H9 (cell line): ENCODE measurements around the gene USP3. TPM values are rescaled to one million over a fixed set of nuclear protein-coding genes. Genes with fewer than 3 reads are reported as not detected.
A peak's percentile ranks its signal among the peaks of the same experiment; 100 is the strongest.

ENCODE experiments used
- DNase-seq: peaks from one replicate; pipeline ENCODE4 v3.0.0-alpha.2; 2017
- H2AFZ ChIP-seq: one replicate; pipeline ENCODE4 v1.6.1; 2013; ENCODE audit warnings: mild to moderate bottlenecking, low read length, control low read depth, moderate library complexity
- H2AK5ac ChIP-seq: 2 replicates; pipeline ENCODE4 v1.6.1; 2013; ENCODE audit warnings: low read length, control low read depth, mixed read lengths; ENCODE audit not compliant: insufficient read length
- H2BK120ac ChIP-seq: one replicate; pipeline ENCODE4 v1.6.1; 2013; ENCODE audit warnings: low read depth, mild to moderate bottlenecking, low read length, control low read depth, inconsistent platforms; ENCODE audit not compliant: poor library complexity, severe bottlenecking
- H2BK12ac ChIP-seq: 2 replicates; pipeline ENCODE4 v1.6.1; 2013; ENCODE audit warnings: low read length, control low read depth, mixed read lengths, low read depth; ENCODE audit not compliant: insufficient read length
- H2BK15ac ChIP-seq: 2 replicates; pipeline ENCODE4 v1.6.1; 2013; ENCODE audit warnings: low read depth, low read length, control low read depth
- H2BK20ac ChIP-seq: one replicate; pipeline ENCODE4 v1.6.1; 2013; ENCODE audit warnings: low read depth, mild to moderate bottlenecking, low read length, control low read depth, inconsistent platforms; ENCODE audit not compliant: poor library complexity, severe bottlenecking
- H2BK5ac ChIP-seq: 2 replicates; pipeline ENCODE4 v1.6.1; 2013; ENCODE audit warnings: low read length, control low read depth, mixed read lengths; ENCODE audit not compliant: insufficient read length
- H3K14ac ChIP-seq: 2 replicates; pipeline ENCODE4 v1.6.1; 2013; ENCODE audit warnings: low read length, control low read depth; ENCODE audit not compliant: insufficient read depth
- H3K18ac ChIP-seq: 2 replicates; pipeline ENCODE4 v1.6.1; 2013; ENCODE audit warnings: low read depth, mild to moderate bottlenecking, mixed read lengths, low read length, control low read depth; ENCODE audit not compliant: insufficient read length
- H3K23ac ChIP-seq: 2 replicates; pipeline ENCODE4 v1.6.1; 2013; ENCODE audit warnings: low read length, control low read depth, mixed read lengths, low read depth; ENCODE audit not compliant: insufficient read length
- H3K23me2 ChIP-seq: 2 replicates; pipeline ENCODE4 v1.6.1; 2013; ENCODE audit warnings: low read depth, mild to moderate bottlenecking, mixed read lengths, low read length, control low read depth; ENCODE audit not compliant: insufficient read length, poor library complexity, severe bottlenecking
- H3K27ac ChIP-seq: 2 replicates; pipeline ENCODE4 v1.5.1; 2013; ENCODE audit warnings: low read length, control low read depth, mixed read lengths, low read depth; ENCODE audit not compliant: insufficient read length
- H3K27me3 ChIP-seq: 2 replicates; pipeline ENCODE4 v1.6.1; 2013; ENCODE audit warnings: low read length, control low read depth, inconsistent platforms; ENCODE audit not compliant: insufficient read depth
- H3K4ac ChIP-seq: 2 replicates; pipeline ENCODE4 v1.6.1; 2013; ENCODE audit warnings: low read depth, mild to moderate bottlenecking, control low read depth, inconsistent platforms, low read length, moderate library complexity
- H3K4me1 ChIP-seq: 2 replicates; pipeline ENCODE4 v1.6.1; 2013; ENCODE audit warnings: low read length, control low read depth, inconsistent platforms; ENCODE audit not compliant: insufficient read depth
- H3K4me2 ChIP-seq: 2 replicates; pipeline ENCODE4 v1.6.1; 2013; ENCODE audit warnings: low read length, control low read depth, mixed read lengths; ENCODE audit not compliant: insufficient read length, insufficient read depth
- H3K56ac ChIP-seq: 2 replicates; pipeline ENCODE4 v1.6.1; 2013; ENCODE audit warnings: low read depth, mild to moderate bottlenecking, mixed read lengths, low read length, control low read depth; ENCODE audit not compliant: insufficient read length
- H3K79me1 ChIP-seq: 2 replicates; pipeline ENCODE4 v1.6.1; 2013; ENCODE audit warnings: low read depth, mild to moderate bottlenecking, moderate library complexity, low read length, control low read depth, inconsistent platforms; ENCODE audit not compliant: insufficient read depth, poor library complexity, severe bottlenecking
- H3K79me2 ChIP-seq: 2 replicates; pipeline ENCODE4 v1.6.1; 2013; ENCODE audit warnings: low read length, control low read depth, inconsistent platforms; ENCODE audit not compliant: insufficient read depth
- H3K9ac ChIP-seq: 2 replicates; pipeline ENCODE4 v1.6.1; 2013; ENCODE audit warnings: low read length, control low read depth, mixed read lengths; ENCODE audit not compliant: insufficient read length; ENCODE audit errors: extremely low read depth
- H3K9me3 ChIP-seq: one replicate; pipeline ENCODE4 v1.6.1; 2013; ENCODE audit warnings: low read depth, low read length, inconsistent platforms; ENCODE audit not compliant: control insufficient read depth
- H3T11ph ChIP-seq: one replicate; pipeline ENCODE4 v1.6.1; 2013; ENCODE audit warnings: mild to moderate bottlenecking, low read length, control low read depth, inconsistent platforms
- H4K20me1 ChIP-seq: one replicate; pipeline ENCODE4 v1.6.1; 2013; ENCODE audit not compliant: control insufficient read depth, insufficient read length, insufficient read depth
- H4K5ac ChIP-seq: 2 replicates; pipeline ENCODE4 v1.6.1; 2013; ENCODE audit warnings: low read depth, mild to moderate bottlenecking, mixed read lengths, low read length, control low read depth; ENCODE audit not compliant: insufficient read length
- H4K8ac ChIP-seq: replicated peaks from 2 replicates; pipeline ENCODE4 v1.6.1; 2013; ENCODE audit warnings: low read length, control low read depth, mixed read lengths, low read depth; ENCODE audit not compliant: insufficient read length
- H4K91ac ChIP-seq: 2 replicates; pipeline ENCODE4 v1.6.1; 2013; ENCODE audit warnings: low read depth, mild to moderate bottlenecking, moderate library complexity, mixed read lengths, low read length, control low read depth; ENCODE audit not compliant: insufficient read length
- H3K27ac Mint-ChIP-seq, 3 experiments: 2 replicates in 2 of 3; 3 replicates in 1 of 3; pipeline ENCODE4 v1.8.0; 2020 to 2021; ENCODE audit warnings: mixed read lengths in 3 of 3, mild to moderate bottlenecking in 1 of 3, moderate library complexity in 1 of 3
- H3K27me3 Mint-ChIP-seq: 2 replicates; pipeline ENCODE4 v1.8.0; 2021; ENCODE audit warnings: low read depth, mild to moderate bottlenecking, moderate library complexity, mixed read lengths
- H3K36me3 Mint-ChIP-seq, 3 experiments: 2 replicates in 2 of 3; 3 replicates in 1 of 3; pipeline ENCODE4 v1.8.0; 2020 to 2021; ENCODE audit warnings: low read depth in 3 of 3, mixed read lengths in 3 of 3; ENCODE audit not compliant: insufficient read depth in 1 of 3
- H3K4me1 Mint-ChIP-seq, 2 experiments: 2 replicates each; pipeline ENCODE4 v1.8.0; 2020; ENCODE audit warnings: mixed read lengths in 2 of 2
- H3K4me3 Mint-ChIP-seq, 2 experiments: 2 replicates in 1 of 2; 3 replicates in 1 of 2; pipeline ENCODE4 v1.8.0; 2020 to 2021; ENCODE audit warnings: mild to moderate bottlenecking in 2 of 2, mixed read lengths in 2 of 2, moderate library complexity in 1 of 2
- H3K9me3 Mint-ChIP-seq, 2 experiments: 2 replicates in 1 of 2; 3 replicates in 1 of 2; pipeline ENCODE4 v1.8.0; 2020; ENCODE audit warnings: mild to moderate bottlenecking in 2 of 2, mixed read lengths in 2 of 2, moderate library complexity in 1 of 2
- WGBS: extraction: QIAGEN DNeasy Blood & Tissue Kit; methylation state at CpG from one replicate; pipeline ENCODE4 v1.1.7; 2013; ENCODE audit warnings: missing lambda C conversion rate, low lambda C conversion rate, mixed read lengths; ENCODE audit not compliant: insufficient read length; ENCODE audit errors: extremely low coverage; 5-methylcytosine and 5-hydroxymethylcytosine counted together
- total RNA-seq: library from RNA; stranded (reverse); gene quantifications from 2 replicates; pipeline ENCODE4 v1.2.1, GENCODE V29; 2021
- TF ChIP-seq, protein P1 (sequence below): fragments of 200-600 bp; sonication (generic); conservative IDR thresholded peaks from 3 replicates; pipeline ENCODE4 v1.8.0; 2021; ENCODE audit warnings: antibody characterized with exemption, mild to moderate bottlenecking

Gene USP3
- total RNA-seq, 1 experiment from 2014 or later: 14.2 TPM

DNA sequence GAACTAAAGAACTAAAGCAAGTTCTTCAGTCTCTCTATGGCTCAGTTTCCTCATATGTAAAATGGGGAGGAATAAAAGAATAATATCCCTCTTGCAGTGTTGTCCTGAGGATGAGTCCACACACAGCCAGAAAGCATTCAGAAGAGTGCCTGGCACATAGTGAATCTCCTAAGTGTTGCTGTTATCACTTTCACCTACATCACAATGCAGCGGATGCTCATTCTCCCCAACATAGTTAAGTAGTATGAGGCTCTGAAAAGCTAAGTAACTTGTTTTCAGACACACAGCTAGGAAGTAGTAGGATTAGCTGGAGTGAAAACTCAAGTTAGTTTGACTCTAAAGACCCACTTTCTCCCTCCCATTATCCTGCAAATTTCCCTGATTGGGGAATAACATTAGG is 9.1 kb upstream of the USP3 start:
- Histone ChIP-seq H3K79me1 (no peaks in the 10 kb centered on the region), H2BK12ac (no peak overlapping the region), H3K9ac (no peak overlapping the region), H3K79me2 (no peaks in the 10 kb centered on the region), H3K56ac (no peak overlapping the region), H4K91ac (no peak overlapping the region), H3K23me2 (no peaks in the 10 kb centered on the region), H4K5ac (no peak overlapping the region), H3K27me3 (peaks cover 6% of the 10 kb centered on the region; the same call in 1 of the 2 replicates), H2AFZ (no peak overlapping the region), H2BK15ac (no peak overlapping the region), H3K9me3 (no peaks in the 10 kb centered on the region), H4K20me1 (no peaks in the 10 kb centered on the region), H2AK5ac (no peak overlapping the region), H3K23ac (no peak overlapping the region), H3T11ph (no peak overlapping the region), H2BK20ac (no peak overlapping the region), H3K14ac (no peak overlapping the region), H2BK5ac (no peak overlapping the region), H3K4me1 (no peaks in the 10 kb centered on the region; the same call in 1 of the 2 replicates), H3K18ac (no peak overlapping the region), H3K27ac (no peak overlapping the region), H3K4me2 (no peak overlapping the region), H3K4ac (no peak overlapping the region), H4K8ac (no peak overlapping the region), H2BK120ac (no peak overlapping the region)
- H3K4me3 Mint-ChIP-seq: no peak overlapping the region
- no peak for DNase-seq
- peaks cover 40 to 43% of the 10 kb centered on the region in 2 experiments for H3K4me1 Mint-ChIP-seq
- TF ChIP-seq, protein P1, sequence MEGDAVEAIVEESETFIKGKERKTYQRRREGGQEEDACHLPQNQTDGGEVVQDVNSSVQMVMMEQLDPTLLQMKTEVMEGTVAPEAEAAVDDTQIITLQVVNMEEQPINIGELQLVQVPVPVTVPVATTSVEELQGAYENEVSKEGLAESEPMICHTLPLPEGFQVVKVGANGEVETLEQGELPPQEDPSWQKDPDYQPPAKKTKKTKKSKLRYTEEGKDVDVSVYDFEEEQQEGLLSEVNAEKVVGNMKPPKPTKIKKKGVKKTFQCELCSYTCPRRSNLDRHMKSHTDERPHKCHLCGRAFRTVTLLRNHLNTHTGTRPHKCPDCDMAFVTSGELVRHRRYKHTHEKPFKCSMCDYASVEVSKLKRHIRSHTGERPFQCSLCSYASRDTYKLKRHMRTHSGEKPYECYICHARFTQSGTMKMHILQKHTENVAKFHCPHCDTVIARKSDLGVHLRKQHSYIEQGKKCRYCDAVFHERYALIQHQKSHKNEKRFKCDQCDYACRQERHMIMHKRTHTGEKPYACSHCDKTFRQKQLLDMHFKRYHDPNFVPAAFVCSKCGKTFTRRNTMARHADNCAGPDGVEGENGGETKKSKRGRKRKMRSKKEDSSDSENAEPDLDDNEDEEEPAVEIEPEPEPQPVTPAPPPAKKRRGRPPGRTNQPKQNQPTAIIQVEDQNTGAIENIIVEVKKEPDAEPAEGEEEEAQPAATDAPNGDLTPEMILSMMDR: no peak
- no CpG with 5 or more reads among the region's 1 CpG for WGBS
- H3K36me3 Mint-ChIP-seq: no peaks in the 10 kb centered on the region; a peak in 2 of 7 replicates
- H3K27me3 Mint-ChIP-seq: peaks cover 48% of the 10 kb centered on the region
- no peaks in the 10 kb centered on the region; a peak in 2 of 5 replicates for H3K9me3 Mint-ChIP-seq
- H3K27ac Mint-ChIP-seq: peak overlapping the region in 1 of 3 experiments; percentile 75; a peak in 2 of 7 replicates
